Panc1 (cell line): Measurements from ENCODE around the gene PON2. TPM values are rescaled to one million over a fixed set of nuclear protein-coding genes. Genes with fewer than 3 reads are reported as not detected.

Source experiments
- ATAC-seq: fragments of 200-7000 bp; cut with Tn5 transposase; 2 replicates; pipeline ENCODE4 v1.9.1; 2020; ENCODE audit warnings: mild to moderate bottlenecking, moderate library complexity
- BruUV-seq: library from RNA; stranded (reverse); fragments of 400-500 nt; replicated peaks from 2 replicates; lab custom pipeline; 2021; lab: Mats Ljungman, UMichigan
- CTCF ChIA-PET: fragments of 300-600 bp; sonication (Branson Sonifier 250); formaldehyde crosslinking; loops from one replicate; lab custom pipeline; 2022; ENCODE audit warnings: antibody characterized with exemption; lab: Charles Lee
- POLR2A ChIA-PET: fragments of 300-600 bp; sonication (Branson Sonifier 250); formaldehyde crosslinking; loops from one replicate; lab custom pipeline; 2022; ENCODE audit warnings: antibody characterized with exemption; lab: Charles Lee
- DNase-seq: peaks from one replicate; pipeline ENCODE4 v3.0.0-alpha.2; 2010; ENCODE audit warnings: low read depth, low spot score
- H3K27ac ChIP-seq: 2 replicates; pipeline ENCODE4 v1.5.1; 2011; ENCODE audit warnings: mild to moderate bottlenecking, low read length, inconsistent platforms
- H3K27me3 ChIP-seq: fragments of 200-500 bp; sonication (Bioruptor generic); 2 replicates; pipeline ENCODE4 v1.6.0; 2014; ENCODE audit warnings: low read length, inconsistent platforms; ENCODE audit not compliant: control insufficient read depth, insufficient read depth
- H3K36me3 ChIP-seq: fragments of 200-500 bp; sonication (Bioruptor generic); 2 replicates; pipeline ENCODE4 v1.5.1; 2014; ENCODE audit warnings: inconsistent platforms, mild to moderate bottlenecking, low read length, moderate library complexity; ENCODE audit not compliant: control insufficient read depth, insufficient read depth
- H3K4me1 ChIP-seq: 2 replicates; pipeline ENCODE4 v1.5.1; 2011; ENCODE audit warnings: inconsistent platforms, mild to moderate bottlenecking, low read length, moderate library complexity; ENCODE audit not compliant: control insufficient read depth, insufficient read depth
- H3K4me3 ChIP-seq, 2 experiments: 2 replicates each; pipeline ENCODE4 v1.5.1; 2011 to 2012; ENCODE audit warnings: low read depth in 2 of 2, low read length in 2 of 2, mild to moderate bottlenecking in 2 of 2, inconsistent platforms in 1 of 2, moderate library complexity in 1 of 2
- H3K9me3 ChIP-seq: fragments of 200-500 bp; sonication (Bioruptor generic); 2 replicates; pipeline ENCODE4 v1.5.1; 2014; ENCODE audit warnings: low read depth, mild to moderate bottlenecking, inconsistent platforms, low read length, moderate library complexity; ENCODE audit not compliant: control insufficient read depth, insufficient read depth
- CTCF ChIP-seq: fragments of 450-650 bp; IDR thresholded peaks from 2 replicates; pipeline ENCODE4 v1.5.1; 2017; ENCODE audit warnings: mild to moderate bottlenecking
- POLR2AphosphoS5 ChIP-seq: IDR thresholded peaks from 2 replicates; pipeline ENCODE4 v1.6.1; 2012; ENCODE audit warnings: mild to moderate bottlenecking, low read depth, low read length, moderate library complexity
- SIN3A ChIP-seq: IDR thresholded peaks from 2 replicates; pipeline ENCODE4 v1.6.1; 2012; ENCODE audit warnings: low read depth, mild to moderate bottlenecking, low read length, moderate library complexity, borderline replicate concordance; ENCODE audit not compliant: insufficient read depth
- TCF7L2 ChIP-seq: IDR thresholded peaks from 2 replicates; pipeline ENCODE4 v1.6.1; 2011; ENCODE audit warnings: mild to moderate bottlenecking, low read depth, low read length, inconsistent platforms
- in situ Hi-C: cut with HindIII; loops from 2 replicates; pipeline ENCODE4 v1.10.0; 2016; ENCODE audit warnings: low sequenced_read_pairs, low pct_unique_long_range_greater_than_20kb
- intact Hi-C: fragments of 100-400 bp; cut with micrococcal nuclease; formaldehyde crosslinking; loops from one replicate; pipeline ENCODE4 v1.10.0; 2022; ENCODE audit not compliant: unreplicated experiment
- total RNA-seq: library from RNA; stranded (reverse); gene quantifications from one replicate; pipeline ENCODE4 v1.2.1, GENCODE V29; 2021; ENCODE audit not compliant: unreplicated experiment
- TF ChIP-seq, protein P1 (sequence below), 2 experiments: IDR thresholded peaks; 2 replicates each; pipeline ENCODE4 v1.6.1; 2011 to 2012; ENCODE audit warnings: low read depth in 2 of 2, control low read depth in 1 of 2, low read length in 1 of 2, mild to moderate bottlenecking in 1 of 2, moderate library complexity in 1 of 2; ENCODE audit not compliant: insufficient read depth in 1 of 2

PON2 gene
- total RNA-seq, 1 experiment from 2014 or later = 116 TPM

DNA sequence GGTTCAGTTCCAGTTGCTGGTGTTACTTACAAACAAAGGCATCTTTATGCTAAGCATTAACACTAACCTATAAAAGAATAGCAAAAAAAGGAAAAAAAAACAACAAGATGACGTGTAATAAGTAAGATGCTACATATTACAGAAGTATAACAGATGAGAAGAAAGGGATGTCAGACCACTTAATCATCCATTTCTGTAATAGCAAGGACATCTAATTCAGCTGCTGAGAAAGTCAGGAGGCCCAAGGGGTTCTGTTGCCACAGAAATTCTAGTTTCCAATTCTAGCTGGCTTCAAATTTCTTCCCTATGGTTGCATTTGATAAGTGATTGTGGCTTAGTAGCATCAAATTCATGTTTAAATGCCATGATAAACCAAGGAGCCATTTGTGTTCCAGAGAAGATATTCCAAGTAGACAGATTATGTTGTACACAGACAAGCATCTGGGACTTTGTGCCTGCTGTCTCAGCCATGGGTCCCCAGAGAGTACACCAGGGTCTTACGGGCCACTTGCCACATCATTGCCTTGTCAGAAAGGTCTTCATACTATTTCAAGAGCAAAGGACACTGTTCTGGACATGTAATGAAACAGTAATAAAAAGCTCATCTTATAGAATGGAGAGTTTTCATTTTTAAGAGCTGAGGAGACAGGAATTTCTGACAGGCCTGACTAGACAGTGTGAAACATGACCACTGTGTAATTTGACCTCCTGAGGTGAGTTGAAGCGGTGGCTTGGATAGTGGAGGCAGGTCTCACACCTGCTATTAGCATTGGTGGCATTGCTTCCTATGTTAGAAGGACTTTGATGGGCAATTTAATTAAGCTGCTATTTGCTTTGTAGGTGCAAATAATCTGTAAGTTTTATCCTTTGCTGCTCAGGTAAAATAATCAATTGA is 46.7 kb upstream of the PON2 start:
- POLR2A ChIA-PET = interaction anchor here (0.5 kb wide), 1 partner anchor 30 kb away, joined by 4 read pairs; no protein-coding TSS in a partner anchor
- DNase-seq = no peak
- intact Hi-C loops (no loop called here), in situ Hi-C loops (no loop called here)
- Histone ChIP-seq H3K9me3 (no peaks in the 10 kb centered on the region), H3K27ac (no peak overlapping the region), H3K4me1 (no peaks in the 10 kb centered on the region), H3K4me3 (no peak overlapping the region), H3K27me3 (peaks cover 2% of the 10 kb centered on the region; the same call in 1 of the 2 replicates), H3K36me3 (no peaks in the 10 kb centered on the region)
- TF ChIP-seq CTCF = no peak
- TF ChIP-seq, protein P1, sequence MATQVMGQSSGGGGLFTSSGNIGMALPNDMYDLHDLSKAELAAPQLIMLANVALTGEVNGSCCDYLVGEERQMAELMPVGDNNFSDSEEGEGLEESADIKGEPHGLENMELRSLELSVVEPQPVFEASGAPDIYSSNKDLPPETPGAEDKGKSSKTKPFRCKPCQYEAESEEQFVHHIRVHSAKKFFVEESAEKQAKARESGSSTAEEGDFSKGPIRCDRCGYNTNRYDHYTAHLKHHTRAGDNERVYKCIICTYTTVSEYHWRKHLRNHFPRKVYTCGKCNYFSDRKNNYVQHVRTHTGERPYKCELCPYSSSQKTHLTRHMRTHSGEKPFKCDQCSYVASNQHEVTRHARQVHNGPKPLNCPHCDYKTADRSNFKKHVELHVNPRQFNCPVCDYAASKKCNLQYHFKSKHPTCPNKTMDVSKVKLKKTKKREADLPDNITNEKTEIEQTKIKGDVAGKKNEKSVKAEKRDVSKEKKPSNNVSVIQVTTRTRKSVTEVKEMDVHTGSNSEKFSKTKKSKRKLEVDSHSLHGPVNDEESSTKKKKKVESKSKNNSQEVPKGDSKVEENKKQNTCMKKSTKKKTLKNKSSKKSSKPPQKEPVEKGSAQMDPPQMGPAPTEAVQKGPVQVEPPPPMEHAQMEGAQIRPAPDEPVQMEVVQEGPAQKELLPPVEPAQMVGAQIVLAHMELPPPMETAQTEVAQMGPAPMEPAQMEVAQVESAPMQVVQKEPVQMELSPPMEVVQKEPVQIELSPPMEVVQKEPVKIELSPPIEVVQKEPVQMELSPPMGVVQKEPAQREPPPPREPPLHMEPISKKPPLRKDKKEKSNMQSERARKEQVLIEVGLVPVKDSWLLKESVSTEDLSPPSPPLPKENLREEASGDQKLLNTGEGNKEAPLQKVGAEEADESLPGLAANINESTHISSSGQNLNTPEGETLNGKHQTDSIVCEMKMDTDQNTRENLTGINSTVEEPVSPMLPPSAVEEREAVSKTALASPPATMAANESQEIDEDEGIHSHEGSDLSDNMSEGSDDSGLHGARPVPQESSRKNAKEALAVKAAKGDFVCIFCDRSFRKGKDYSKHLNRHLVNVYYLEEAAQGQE (IDR thresholded peaks at IDR 0.05; ENCODE audit: insufficient read depth in 1 of 2, low read depth in 2 of 2, low read length in 1 of 2) = no peak
- no peak for TF ChIP-seq SIN3A
- no peak for TF ChIP-seq POLR2AphosphoS5
- no peak for TF ChIP-seq TCF7L2
- BruUV-seq = no TSS peak
- CTCF ChIA-PET = no interaction called here
- ATAC-seq = no peak

DNA sequence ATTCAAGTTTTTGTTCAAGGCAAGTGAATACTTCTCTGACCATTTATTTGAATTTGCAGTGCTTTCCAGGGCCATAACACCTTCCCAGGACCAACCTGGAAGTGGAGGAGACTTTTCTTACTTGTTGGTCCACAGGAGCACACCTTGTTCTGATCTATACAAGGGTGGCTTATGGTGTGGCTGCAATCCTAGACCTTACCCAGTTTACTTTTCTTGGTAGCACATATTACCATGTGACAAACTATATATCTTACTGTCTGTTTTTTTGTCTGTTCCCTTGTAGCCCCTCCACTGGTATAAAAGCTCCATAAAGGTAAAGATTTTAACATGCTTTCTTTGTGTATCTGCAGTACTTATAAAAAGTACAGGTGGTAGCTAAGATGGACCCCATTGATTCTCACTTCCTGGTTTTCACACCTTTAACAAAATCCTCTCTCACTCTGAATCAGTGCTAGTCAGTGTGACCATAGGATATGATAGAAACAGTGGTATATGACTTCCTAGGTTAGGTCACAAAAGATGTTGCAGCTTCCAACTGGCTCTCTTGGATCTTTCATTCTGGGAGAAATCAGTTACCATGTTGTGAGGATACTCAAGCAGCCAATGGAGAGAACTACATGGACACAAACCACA is 45.3 kb upstream of the PON2 start:
- POLR2A ChIA-PET = no interaction called here
- CTCF ChIA-PET = interaction anchor here (0.6 kb wide), 1 partner anchor 26 kb away, joined by 4 read pairs; no protein-coding TSS in a partner anchor
- TF ChIP-seq, protein P1 (IDR thresholded peaks at IDR 0.05; ENCODE audit: insufficient read depth in 1 of 2, low read depth in 2 of 2, low read length in 1 of 2) = no peak
- TF ChIP-seq TCF7L2 = no peak
- TF ChIP-seq POLR2AphosphoS5 = no peak
- TF ChIP-seq CTCF = no peak
- TF ChIP-seq SIN3A = no peak
- in situ Hi-C loops = no loop called here
- DNase-seq = no peak
- no TSS peak for BruUV-seq
- Histone ChIP-seq H3K36me3 (no peaks in the 10 kb centered on the region), H3K27ac (no peak overlapping the region), H3K27me3 (no peaks in the 10 kb centered on the region), H3K4me3 (no peak overlapping the region), H3K4me1 (no peaks in the 10 kb centered on the region), H3K9me3 (no peaks in the 10 kb centered on the region)
- ATAC-seq = no peak
- intact Hi-C loops = loop anchor here (5.0 to 10.0 kb wide), 3 partner anchors 83 to 1033 kb away; partner anchors contain the start of gene PON3
